ENCODE results near the gene FBXW11. TPM values are rescaled to one million over a fixed set of nuclear protein-coding genes. Genes with fewer than 3 reads are reported as not detected.

The FBXW11 gene
- total and polyA plus RNA-seq, 2 of the 13 experiments (the other 11 are each of a cell fraction or from before 2014, with no cell fraction given), result 31.7 to 53.6 TPM

GRCh38 chr5:171848911-171849520 lies 157.4 kb downstream of the FBXW11 start:
- FAIRE-seq (no peak), DNase-seq (ENCODE audit: low spot score) (no peak), ATAC-seq (no peak)
- no peaks in the 10 kb centered on the region for H3K9me3 ChIP-seq (ENCODE audit: low read length)
- in situ Hi-C loops (cut with HindIII; ENCODE audit: extremely low pct_ligation_motif_present, low pct_unique_long_range_greater_than_20kb), result no loop called here
- H3K4me1 ChIP-seq (ENCODE audit: insufficient read depth, low read length), result no peaks in the 10 kb centered on the region
- no TSS peak for BruUV-seq (replicated peaks)
- H3K4me2 ChIP-seq (ENCODE audit: low read depth, low read length), result no peak overlapping the region
- no peak overlapping the region for H3K9ac ChIP-seq (ENCODE audit: insufficient read depth, low read depth, low read length)
- H3K79me2 ChIP-seq (ENCODE audit: insufficient read depth, low read length), result no peaks in the 10 kb centered on the region
- TF ChIP-seq ZNF17 (CRISPR knock-in tag; IDR thresholded peaks at IDR 0.05) (no peak), SRY (CRISPR knock-in tag; IDR thresholded peaks at IDR 0.05) (no peak), ZNF629 (CRISPR knock-in tag; conservative IDR thresholded peaks at IDR 0.05) (peak; percentile 69)
- H3K36me3 ChIP-seq (replicated peaks in 1 of 2; ENCODE audit: control insufficient read depth in 1 of 2, insufficient read depth in 2 of 2, low read length in 2 of 2), result no peaks in the 10 kb centered on the region
- H3K27me3 ChIP-seq (ENCODE audit: control insufficient read depth in 1 of 2, insufficient read depth in 2 of 2, low read length in 2 of 2), result no peaks in the 10 kb centered on the region
- ChIA-PET POLR2A (no interaction called here), CTCF (ENCODE audit: low intra/inter-chr PET ratio, low total read pairs) (no interaction called here)
- intact Hi-C loops (cut with micrococcal nuclease; ENCODE audit: unreplicated experiment), result no loop called here
- no peak overlapping the region for H3K4me3 ChIP-seq (replicated peaks in 1 of 3; ENCODE audit: insufficient read depth in 1 of 3, low read depth in 2 of 3, low read length in 3 of 3)
- WGBS (ENCODE audit: low lambda C conversion rate), result 99% methylated on average over 6 of the region's 6 CpGs
- no peak overlapping the region for H3K27ac ChIP-seq (ENCODE audit: extremely low read length, insufficient read depth, low read length)
- H4K20me1 ChIP-seq (ENCODE audit: insufficient read depth, low read length), result no peaks in the 10 kb centered on the region
- H2AFZ ChIP-seq (ENCODE audit: low read length), result no peak overlapping the region

GRCh38 chr5:171848486-171848885 lies 158.0 kb downstream of the FBXW11 start:
- Histone ChIP-seq H3K79me2 (ENCODE audit: insufficient read depth, low read length) (no peaks in the 10 kb centered on the region), H3K27me3 (ENCODE audit: control insufficient read depth in 1 of 2, insufficient read depth in 2 of 2, low read length in 2 of 2) (no peaks in the 10 kb centered on the region), H3K9ac (ENCODE audit: insufficient read depth, low read depth, low read length) (no peak overlapping the region), H2AFZ (ENCODE audit: low read length) (no peak overlapping the region), H3K4me1 (ENCODE audit: insufficient read depth, low read length) (no peaks in the 10 kb centered on the region), H3K4me3 (replicated peaks in 1 of 3; ENCODE audit: insufficient read depth in 1 of 3, low read depth in 2 of 3, low read length in 3 of 3) (no peak overlapping the region), H3K4me2 (ENCODE audit: low read depth, low read length) (no peak overlapping the region), H4K20me1 (ENCODE audit: insufficient read depth, low read length) (no peaks in the 10 kb centered on the region), H3K36me3 (replicated peaks in 1 of 2; ENCODE audit: control insufficient read depth in 1 of 2, insufficient read depth in 2 of 2, low read length in 2 of 2) (no peaks in the 10 kb centered on the region), H3K27ac (ENCODE audit: extremely low read length, insufficient read depth, low read length) (no peak overlapping the region), H3K9me3 (ENCODE audit: low read length) (no peaks in the 10 kb centered on the region)
- BruUV-seq (replicated peaks), result no TSS peak
- WGBS (ENCODE audit: low lambda C conversion rate), result 75% methylated on average over 2 of the region's 5 CpGs
- DNase-seq (ENCODE audit: low spot score) (no peak), FAIRE-seq (no peak), ATAC-seq (no peak)
- in situ Hi-C loops (cut with HindIII; ENCODE audit: extremely low pct_ligation_motif_present, low pct_unique_long_range_greater_than_20kb), result no loop called here
- POLR2A ChIA-PET, result no interaction called here
- CTCF ChIA-PET (ENCODE audit: low intra/inter-chr PET ratio, low total read pairs), result no interaction called here
- intact Hi-C loops (cut with micrococcal nuclease; ENCODE audit: unreplicated experiment), result no loop called here
- TF ChIP-seq MLLT10 (CRISPR knock-in tag; IDR thresholded peaks at IDR 0.05) (no peak), ZNF512B (CRISPR knock-in tag; IDR thresholded peaks at IDR 0.05; ENCODE audit: borderline replicate concordance) (no peak), RAD51 (IDR thresholded peaks at IDR 0.05; ENCODE audit: borderline replicate concordance) (no peak), RAD21 (CRISPR knock-in tag; IDR thresholded peaks at IDR 0.05) (no peak), HNRNPK (IDR thresholded peaks at IDR 0.05; ENCODE audit: low read depth, low read length, poor library complexity, severe bottlenecking) (no peak), DNMT3B (CRISPR knock-in tag; conservative IDR thresholded peaks at IDR 0.05) (no peak), ZSCAN30 (CRISPR knock-in tag; IDR thresholded peaks at IDR 0.05) (no peak), AKAP8 (CRISPR knock-in tag; IDR thresholded peaks at IDR 0.05) (no peak), EP300 (IDR thresholded peaks at IDR 0.05; ENCODE audit: low read depth in 2 of 2, low read length in 2 of 2) (no peak), EP300 (CRISPR knock-in tag; IDR thresholded peaks at IDR 0.05; ENCODE audit: borderline replicate concordance) (no peak)
- TF ChIP-seq, protein P1, sequence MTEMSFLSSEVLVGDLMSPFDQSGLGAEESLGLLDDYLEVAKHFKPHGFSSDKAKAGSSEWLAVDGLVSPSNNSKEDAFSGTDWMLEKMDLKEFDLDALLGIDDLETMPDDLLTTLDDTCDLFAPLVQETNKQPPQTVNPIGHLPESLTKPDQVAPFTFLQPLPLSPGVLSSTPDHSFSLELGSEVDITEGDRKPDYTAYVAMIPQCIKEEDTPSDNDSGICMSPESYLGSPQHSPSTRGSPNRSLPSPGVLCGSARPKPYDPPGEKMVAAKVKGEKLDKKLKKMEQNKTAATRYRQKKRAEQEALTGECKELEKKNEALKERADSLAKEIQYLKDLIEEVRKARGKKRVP (CRISPR knock-in tag; IDR thresholded peaks at IDR 0.05), result no peak
- TF ChIP-seq, protein P2, sequence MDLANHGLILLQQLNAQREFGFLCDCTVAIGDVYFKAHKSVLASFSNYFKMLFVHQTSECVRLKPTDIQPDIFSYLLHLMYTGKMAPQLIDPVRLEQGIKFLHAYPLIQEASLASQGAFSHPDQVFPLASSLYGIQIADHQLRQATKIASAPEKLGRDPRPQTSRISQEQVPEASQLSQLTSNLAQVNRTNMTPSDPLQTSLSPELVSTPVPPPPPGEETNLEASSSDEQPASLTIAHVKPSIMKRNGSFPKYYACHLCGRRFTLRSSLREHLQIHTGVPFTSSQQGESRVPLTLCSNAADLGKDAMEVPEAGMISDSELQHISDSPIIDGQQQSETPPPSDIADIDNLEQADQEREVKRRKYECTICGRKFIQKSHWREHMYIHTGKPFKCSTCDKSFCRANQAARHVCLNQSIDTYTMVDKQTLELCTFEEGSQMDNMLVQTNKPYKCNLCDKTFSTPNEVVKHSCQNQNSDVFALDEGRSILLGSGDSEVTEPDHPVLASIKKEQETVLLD (CRISPR knock-in tag; IDR thresholded peaks at IDR 0.05; ENCODE audit: low read depth), result no peak

Measured in HepG2 (cell line).